ENCODE results near the gene TBC1D22B.
"Not testable (repeated sequence)": the region's sequence is repeated elsewhere in the genome, so short reads cannot be mapped to it uniquely, and the experiment has no call there.

TBC1D22B gene

GRCh38 chr6:37303891-37304503 is 46.4 kb downstream of the TBC1D22B start:
- peak; percentile 64 for TF ChIP-seq CTCF (IDR thresholded peaks at IDR 0.05; ENCODE audit: low read depth, low read length)
- DNase-seq (ENCODE audit: extremely low read depth, low read depth): no peak

GRCh38 chr6:37304766-37305165 is 47.2 kb downstream of the TBC1D22B start:
- no peak for DNase-seq (ENCODE audit: extremely low read depth, low read depth)
- TF ChIP-seq CTCF (IDR thresholded peaks at IDR 0.05; ENCODE audit: low read depth, low read length): no peak

- no peak for TF ChIP-seq CTCF (IDR thresholded peaks at IDR 0.05; ENCODE audit: low read depth, low read length)
- no peak for DNase-seq (ENCODE audit: extremely low read depth, low read depth)
Observed at GRCh38 chr6:37305841-37306425, 48.4 kb downstream of the TBC1D22B start.

GRCh38 chr6:37306624-37307222 is 49.2 kb downstream of the TBC1D22B start:
- no peak for DNase-seq (ENCODE audit: extremely low read depth, low read depth)
- no peak for TF ChIP-seq CTCF (IDR thresholded peaks at IDR 0.05; ENCODE audit: low read depth, low read length)

- DNase-seq (ENCODE audit: extremely low read depth, low read depth): not testable (repeated sequence)
Observed at GRCh38 chr6:37307484-37307883, 49.9 kb downstream of the TBC1D22B start.

- no peak for DNase-seq (ENCODE audit: extremely low read depth, low read depth)
- TF ChIP-seq CTCF (IDR thresholded peaks at IDR 0.05; ENCODE audit: low read depth, low read length): no peak
Observed at GRCh38 chr6:37308069-37308815, 50.7 kb downstream of the TBC1D22B start.

GRCh38 chr6:37309046-37309445 is 51.5 kb downstream of the TBC1D22B start:
- DNase-seq (ENCODE audit: extremely low read depth, low read depth): no peak
- TF ChIP-seq CTCF (IDR thresholded peaks at IDR 0.05; ENCODE audit: low read depth, low read length): no peak

Data from AG09319 (cell line).